Neural progenitor cell (in vitro differentiated cells): ENCODE data around the gene PTPRK. TPM values are rescaled to one million over a fixed set of nuclear protein-coding genes. Genes with fewer than 3 reads are reported as not detected.

Source experiments
- DNase-seq: peaks from one replicate; pipeline ENCODE4 v3.0.0-alpha.2; 2016; ENCODE audit warnings: low spot score
- H2AFZ ChIP-seq: fragments of 200-600 bp; sonication (generic); replicated peaks from 2 replicates; pipeline ENCODE4 v1.6.1; 2016; ENCODE audit warnings: antibody characterized with exemption
- H3F3A ChIP-seq: fragments of 200-600 bp; sonication (generic); 2 replicates; pipeline ENCODE4 v1.6.1; 2016; ENCODE audit warnings: antibody characterized with exemption, low read depth
- H3K27ac ChIP-seq: fragments of 200-600 bp; sonication (generic); 2 replicates; pipeline ENCODE4 v1.5.1; 2016; ENCODE audit warnings: mild to moderate bottlenecking
- H3K27me3 ChIP-seq: fragments of 200-600 bp; sonication (generic); 2 replicates; pipeline ENCODE4 v1.6.1; 2016; ENCODE audit warnings: mild to moderate bottlenecking, moderate library complexity
- H3K36me3 ChIP-seq: fragments of 200-600 bp; sonication (generic); 2 replicates; pipeline ENCODE4 v1.5.1; 2016
- H3K4me1 ChIP-seq: fragments of 200-600 bp; sonication (generic); 2 replicates; pipeline ENCODE4 v1.6.1; 2016; ENCODE audit warnings: mixed run types
- H3K4me2 ChIP-seq: fragments of 200-600 bp; sonication (generic); 2 replicates; pipeline ENCODE4 v1.6.1; 2016
- H3K4me3 ChIP-seq: fragments of 200-600 bp; sonication (generic); 2 replicates; pipeline ENCODE4 v1.5.1; 2016
- H3K79me2 ChIP-seq: fragments of 200-600 bp; sonication (generic); 2 replicates; pipeline ENCODE4 v1.6.1; 2016; ENCODE audit warnings: low read depth
- H3K9ac ChIP-seq: fragments of 200-600 bp; sonication (generic); 2 replicates; pipeline ENCODE4 v1.6.1; 2016
- H3K9me3 ChIP-seq: fragments of 200-600 bp; sonication (generic); 2 replicates; pipeline ENCODE4 v1.5.1; 2016; ENCODE audit warnings: low read depth
- H4K20me1 ChIP-seq: fragments of 200-600 bp; sonication (generic); 2 replicates; pipeline ENCODE4 v1.6.1; 2016; ENCODE audit warnings: low read depth
- H3K27ac Mint-ChIP-seq: 3 replicates; pipeline ENCODE4 v1.8.0; 2021; ENCODE audit warnings: mixed read lengths
- H3K27me3 Mint-ChIP-seq: 2 replicates; pipeline ENCODE4 v1.8.0; 2022; ENCODE audit warnings: low read depth, mild to moderate bottlenecking, inconsistent platforms, moderate library complexity, mixed read lengths; ENCODE audit not compliant: insufficient read depth
- H3K36me3 Mint-ChIP-seq: 3 replicates; pipeline ENCODE4 v1.8.0; 2021; ENCODE audit warnings: mixed read lengths
- H3K4me1 Mint-ChIP-seq: 3 replicates; pipeline ENCODE4 v1.8.0; 2021; ENCODE audit warnings: mixed read lengths
- H3K4me3 Mint-ChIP-seq: 3 replicates; pipeline ENCODE4 v1.8.0; 2021; ENCODE audit warnings: mild to moderate bottlenecking, moderate library complexity, mixed read lengths
- H3K9me3 Mint-ChIP-seq: 3 replicates; pipeline ENCODE4 v1.8.0; 2020; ENCODE audit warnings: mixed read lengths
- CTCF ChIP-seq: fragments of 200-600 bp; sonication (generic); IDR thresholded peaks from 2 replicates; pipeline ENCODE4 v1.5.1; 2017; ENCODE audit warnings: antibody characterized with exemption, mild to moderate bottlenecking
- EZH2 ChIP-seq: fragments of 200-600 bp; sonication (generic); IDR thresholded peaks from 2 replicates; pipeline ENCODE4 v1.6.1; 2017; ENCODE audit warnings: antibody characterized with exemption, mild to moderate bottlenecking, moderate library complexity
- EZH2phosphoT487 ChIP-seq: fragments of 200-600 bp; sonication (generic); IDR thresholded peaks from 2 replicates; pipeline ENCODE4 v1.6.1; 2017; ENCODE audit warnings: antibody characterized with exemption
- total RNA-seq: library from RNA; depleted of rRNA; stranded (reverse); fragments of >200 nt; gene quantifications from 2 replicates; pipeline ENCODE4 v1.2.3, GENCODE V29; 2015; ENCODE audit warnings: low replicate concordance

PTPRK gene
- total RNA-seq, 1 donor from 2014 or later, result 35.0 TPM

GRCh38 chr6:128461501-128461900 is 58.9 kb downstream of the PTPRK start:
- H3K79me2 ChIP-seq, result peaks cover 22% of the 10 kb centered on the region
- H3F3A ChIP-seq, result no peaks in the 10 kb centered on the region
- no peaks in the 10 kb centered on the region for H3K9me3 ChIP-seq
- H3K36me3 Mint-ChIP-seq, result no peaks in the 10 kb centered on the region
- H3K4me1 ChIP-seq, result no peaks in the 10 kb centered on the region
- no peak overlapping the region for H2AFZ ChIP-seq
- no peak overlapping the region for H3K9ac ChIP-seq
- no peak overlapping the region for H3K4me3 Mint-ChIP-seq
- H4K20me1 ChIP-seq, result peaks cover 12% of the 10 kb centered on the region
- no peak for TF ChIP-seq EZH2
- TF ChIP-seq CTCF, result no peak
- no peak for TF ChIP-seq EZH2phosphoT487
- no peak overlapping the region for H3K27ac ChIP-seq
- no peaks in the 10 kb centered on the region for H3K36me3 ChIP-seq
- no peaks in the 10 kb centered on the region for H3K27me3 Mint-ChIP-seq
- DNase-seq, result no peak
- no peaks in the 10 kb centered on the region for H3K27me3 ChIP-seq
- H3K4me2 ChIP-seq, result no peak overlapping the region
- no peak overlapping the region for H3K27ac Mint-ChIP-seq
- H3K4me3 ChIP-seq, result no peak overlapping the region
- peaks cover 4% of the 10 kb centered on the region for H3K4me1 Mint-ChIP-seq
- H3K9me3 Mint-ChIP-seq, result no peaks in the 10 kb centered on the region

GRCh38 chr6:128456510-128457230 is 63.7 kb downstream of the PTPRK start:
- Histone ChIP-seq H3K4me1 (no peaks in the 10 kb centered on the region), H3K27me3 (no peaks in the 10 kb centered on the region), H3K9me3 (no peaks in the 10 kb centered on the region), H3K36me3 (no peaks in the 10 kb centered on the region), H2AFZ (no peak overlapping the region), H3K27ac (no peak overlapping the region), H3K4me2 (no peak overlapping the region), H3F3A (no peaks in the 10 kb centered on the region), H4K20me1 (peaks cover 12% of the 10 kb centered on the region), H3K9ac (no peak overlapping the region), H3K79me2 (peaks cover 21% of the 10 kb centered on the region), H3K4me3 (no peak overlapping the region)
- DNase-seq, result no peak
- Mint-ChIP-seq H3K4me1 (peaks cover 4% of the 10 kb centered on the region), H3K27ac (no peak overlapping the region), H3K4me3 (no peak overlapping the region), H3K27me3 (no peaks in the 10 kb centered on the region), H3K9me3 (no peaks in the 10 kb centered on the region), H3K36me3 (no peaks in the 10 kb centered on the region)
- TF ChIP-seq EZH2, result no peak
- no peak for TF ChIP-seq EZH2phosphoT487
- no peak for TF ChIP-seq CTCF

- Histone ChIP-seq H3K27ac (no peak overlapping the region), H4K20me1 (peaks cover 12% of the 10 kb centered on the region), H2AFZ (no peak overlapping the region), H3F3A (no peaks in the 10 kb centered on the region), H3K4me3 (no peak overlapping the region), H3K4me2 (no peak overlapping the region), H3K79me2 (peaks cover 23% of the 10 kb centered on the region), H3K27me3 (no peaks in the 10 kb centered on the region), H3K36me3 (no peaks in the 10 kb centered on the region), H3K9ac (no peak overlapping the region), H3K4me1 (no peaks in the 10 kb centered on the region), H3K9me3 (no peaks in the 10 kb centered on the region)
- TF ChIP-seq EZH2phosphoT487, result no peak
- TF ChIP-seq CTCF, result no peak
- TF ChIP-seq EZH2, result no peak
- Mint-ChIP-seq H3K4me3 (no peak overlapping the region), H3K4me1 (peaks cover 4% of the 10 kb centered on the region), H3K36me3 (no peaks in the 10 kb centered on the region), H3K27ac (no peak overlapping the region), H3K27me3 (no peaks in the 10 kb centered on the region), H3K9me3 (no peaks in the 10 kb centered on the region)
- DNase-seq, result no peak
Measured at GRCh38 chr6:128455959-128456358, 64.4 kb downstream of the PTPRK start.
